ENCODE measurements around the gene CDK5RAP3. TPM values are rescaled to one million over a fixed set of nuclear protein-coding genes. Genes with fewer than 3 reads are reported as not detected.

CDK5RAP3 gene
- polyA plus RNA-seq, 1 of the 3 experiments (the other 2 are of a cell fraction), result 208 TPM

GRCh38 chr17:47994724-47995123, 23.8 kb downstream of the CDK5RAP3 start (continued):
- TF ChIP-seq PBX3 (IDR thresholded peaks at IDR 0.05), result no peak
- TF ChIP-seq CHD2 (IDR thresholded peaks at IDR 0.05; ENCODE audit: low read length, partially characterized antibody), result no peak
- no peak for TF ChIP-seq YY1 (IDR thresholded peaks at IDR 0.05; ENCODE audit: low read depth)
- no peak for TF ChIP-seq TCF12 (IDR thresholded peaks at IDR 0.05)
- TF ChIP-seq SMC3 (IDR thresholded peaks at IDR 0.05; ENCODE audit: low read depth, low read length), result no peak
- no peak for TF ChIP-seq USF2 (IDR thresholded peaks at IDR 0.05; ENCODE audit: borderline replicate concordance, low read depth, low read length)
- no peak for TF ChIP-seq RXRA (IDR thresholded peaks at IDR 0.05; ENCODE audit: borderline replicate concordance, low read depth)
- TF ChIP-seq IRF3 (IDR thresholded peaks at IDR 0.05; ENCODE audit: low read depth, low read length), result no peak
- TF ChIP-seq GATA2 (CRISPR knock-in tag; IDR thresholded peaks at IDR 0.05), result no peak
- no peak for TF ChIP-seq NFIC (IDR thresholded peaks at IDR 0.05; ENCODE audit: borderline replicate concordance)

GRCh38 chr17:47995241-47995935, 24.5 kb downstream of the CDK5RAP3 start:
- no peaks in the 10 kb centered on the region for H3F3A ChIP-seq (replicated peaks; ENCODE audit: insufficient read depth)
- H3K4me1 ChIP-seq (ENCODE audit: control insufficient read depth in 1 of 2, insufficient read depth in 2 of 2, low read depth in 1 of 2, low read length in 1 of 2), result peaks cover 9 to 76% of the 10 kb centered on the region in 2 experiments; a peak in 3 of 4 replicates
- H2AFZ ChIP-seq (ENCODE audit: low read depth), result no peak overlapping the region
- ChIA-PET CTCF (interaction anchor here (0.7 to 41.8 kb wide), 7 partner anchors 8 to 153 kb away, joined by 3 to 1752 read pairs (median 4); no protein-coding TSS in a partner anchor), POLR2A (interaction anchor here (0.6 to 5.0 kb wide), 5 partner anchors 8 to 81 kb away, joined by 3 to 44 read pairs (median 25); no protein-coding TSS in a partner anchor)
- no peaks in the 10 kb centered on the region for H4K20me1 ChIP-seq (ENCODE audit: insufficient read depth)
- peak overlapping the region in 1 of 2 experiments; percentile 94; a peak in 2 of 4 replicates for H3K27ac ChIP-seq (ENCODE audit: low read depth in 2 of 2, low read length in 1 of 2)
- H3K79me2 ChIP-seq (ENCODE audit: insufficient read depth), result no peaks in the 10 kb centered on the region
- 76% methylated on average over 13 of the region's 13 CpGs for WGBS (ENCODE audit: low lambda C conversion rate)
- H3K4me2 ChIP-seq, result no peak overlapping the region
- TF ChIP-seq MEF2A (IDR thresholded peaks at IDR 0.05; ENCODE audit: borderline replicate concordance, low read depth), result no peak
- no peak for TF ChIP-seq ELF1 (IDR thresholded peaks at IDR 0.05)
- TF ChIP-seq RFX5 (IDR thresholded peaks at IDR 0.05; ENCODE audit: low read length), result no peak
- TF ChIP-seq FOSL2 (IDR thresholded peaks at IDR 0.05; ENCODE audit: borderline replicate concordance, low read depth), result no peak
- no peak for TF ChIP-seq RCOR1 (IDR thresholded peaks at IDR 0.05; ENCODE audit: low read length)
- TF ChIP-seq YY1 (IDR thresholded peaks at IDR 0.05; ENCODE audit: low read depth), result no peak
- TF ChIP-seq ZBTB33 (IDR thresholded peaks at IDR 0.05; ENCODE audit: borderline replicate concordance, low read depth), result no peak
- no peak for TF ChIP-seq GABPA (IDR thresholded peaks at IDR 0.05; ENCODE audit: low read depth)
- no peak for TF ChIP-seq CTCF (IDR thresholded peaks at IDR 0.05)
- no peaks in the 10 kb centered on the region for H3K36me3 ChIP-seq (replicated peaks in 1 of 2; ENCODE audit: control insufficient read depth in 1 of 2, insufficient read depth in 2 of 2, low read length in 1 of 2)
- no peaks in the 10 kb centered on the region for H3K27me3 ChIP-seq (ENCODE audit: insufficient read depth)
- no peaks in the 10 kb centered on the region for H3K9me3 ChIP-seq
- no peak overlapping the region for H3K4me3 ChIP-seq (ENCODE audit: low read depth in 2 of 2, low read length in 1 of 2)
- H3K9ac ChIP-seq, result no peak overlapping the region
- no peak for DNase-seq
- no peaks in the 10 kb centered on the region for H3K9me2 ChIP-seq

All from SK-N-SH (cell line).